K562 (cell line): ENCODE results near the gene DST. TPM values are rescaled to one million over a fixed set of nuclear protein-coding genes. Genes with fewer than 3 reads are reported as not detected.

Source experiments
- ATAC-seq: fragments of 200-7000 bp; cut with Tn5 transposase; 3 replicates; pipeline ENCODE4 v1.9.1; 2020; ENCODE audit warnings: moderate library complexity
- BruUV-seq: library from RNA; stranded (reverse); fragments of 400-500 nt; replicated peaks from 2 replicates; lab custom pipeline; 2021; lab: Mats Ljungman, UMichigan
- CTCF ChIA-PET: fragments of 300-600 bp; formaldehyde crosslinking; extraction: SDS; loops from one replicate; lab custom pipeline; 2021; ENCODE audit warnings: low intra/inter-chr PET ratio; lab: Yijun Ruan, JAX
- POLR2A ChIA-PET: fragments of 300-600, 350-650 bp; sonication (Branson Sonifier 250); formaldehyde crosslinking; extraction: SDS; loops from one replicate; lab custom pipeline; 2021; ENCODE audit warnings: antibody characterized with exemption, inconsistent platforms; lab: Yijun Ruan, JAX
- DNase-seq, 4 experiments: peaks; one replicate each; pipeline versions ENCODE4 v3.0.0 to v3.0.0-alpha.2; 2011 to 2018; ENCODE audit warnings: low spot score in 3 of 4, mixed read lengths in 3 of 4; ENCODE audit errors: extremely low read depth in 1 of 4
- FAIRE-seq: peaks from 2 replicates; lab custom pipeline; 2011; peaks lifted over from hg19 to GRCh38; lab: Jason Lieb, UNC
- H2AFZ ChIP-seq: 2 replicates; pipeline ENCODE4 v1.6.0; 2011; ENCODE audit warnings: low read depth, low read length, control low read depth, inconsistent platforms
- H3K27ac ChIP-seq: fragments of 200-600 bp; 3 replicates; pipeline ENCODE4 v1.8.0; 2011; ENCODE audit warnings: low read depth, mild to moderate bottlenecking, control low read depth, inconsistent platforms, low read length, moderate library complexity, mixed read lengths; ENCODE audit errors: extremely low read depth
- H3K27me3 ChIP-seq, 2 experiments: fragments of 300-600 bp in 1 of 2; 2 replicates in 1 of 2; 3 replicates in 1 of 2; pipeline versions ENCODE4 v1.6.0 to v1.8.0; 2011; ENCODE audit warnings: inconsistent platforms in 2 of 2, low read length in 2 of 2, mild to moderate bottlenecking in 1 of 2, mixed read lengths in 1 of 2, moderate library complexity in 1 of 2; ENCODE audit not compliant: control insufficient read depth in 2 of 2, insufficient read depth in 2 of 2
- H3K36me3 ChIP-seq: fragments of 300-600 bp; 3 replicates; pipeline ENCODE4 v1.8.0; 2011; ENCODE audit warnings: mild to moderate bottlenecking, low read length, inconsistent platforms; ENCODE audit not compliant: control insufficient read depth, insufficient read depth
- H3K4me1 ChIP-seq, 2 experiments: fragments of 200-600 bp in 1 of 2; replicated peaks in 1 of 2; 2 replicates in 1 of 2; 3 replicates in 1 of 2; pipeline versions ENCODE4 v1.5.1 to v1.8.0; 2011; ENCODE audit warnings: inconsistent platforms in 2 of 2, low read length in 2 of 2, mild to moderate bottlenecking in 1 of 2, mixed read lengths in 1 of 2, moderate library complexity in 1 of 2; ENCODE audit not compliant: control insufficient read depth in 2 of 2, insufficient read depth in 2 of 2
- H3K4me2 ChIP-seq: 2 replicates; pipeline ENCODE4 v1.6.1; 2011; ENCODE audit warnings: low read length, control low read depth, inconsistent platforms, mixed read lengths; ENCODE audit not compliant: insufficient read depth
- H3K4me3 ChIP-seq: fragments of 200-600 bp; sonication (generic), shearing (Covaris generic); 2 replicates; pipeline ENCODE4 v1.5.1; 2016; ENCODE audit warnings: control low read depth, inconsistent platforms
- H3K79me2 ChIP-seq: fragments of 200-600 bp; 3 replicates; pipeline ENCODE4 v1.8.0; 2011; ENCODE audit warnings: low read length, inconsistent platforms; ENCODE audit not compliant: control insufficient read depth, insufficient read depth
- H3K9ac ChIP-seq, 2 experiments: 2 replicates each; pipeline versions ENCODE4 v1.6.0 to v1.6.1; 2011; ENCODE audit warnings: low read depth in 2 of 2, low read length in 2 of 2, control low read depth in 1 of 2, inconsistent platforms in 1 of 2, mild to moderate bottlenecking in 1 of 2, mixed read lengths in 1 of 2; ENCODE audit not compliant: insufficient read depth in 1 of 2
- H3K9me1 ChIP-seq: one replicate; pipeline ENCODE4 v1.6.0; 2011; ENCODE audit warnings: inconsistent platforms, mild to moderate bottlenecking, low read length, moderate library complexity; ENCODE audit not compliant: control insufficient read depth, insufficient read depth
- H3K9me3 ChIP-seq: replicated peaks from 2 replicates; pipeline ENCODE4 v1.5.1; 2011; ENCODE audit warnings: low read depth, low read length, inconsistent platforms; ENCODE audit not compliant: control insufficient read depth, insufficient read depth
- H4K20me1 ChIP-seq: replicated peaks from 2 replicates; pipeline ENCODE4 v1.6.1; 2011; ENCODE audit warnings: low read length, inconsistent platforms, mixed read lengths; ENCODE audit not compliant: control insufficient read depth, insufficient read depth
- ZBTB40 ChIP-seq, 2 experiments: fragments of 450-650 bp in 1 of 2; sonication (generic) in 1 of 2; formaldehyde crosslinking in 1 of 2; IDR thresholded peaks; 2 replicates each; pipeline versions ENCODE4 v1.7.1 to v1.9.0; 2016 to 2022; ENCODE audit warnings: inconsistent platforms in 1 of 2, mild to moderate bottlenecking in 1 of 2, missing genetic modification reagents in 1 of 2
- WGBS: fragments of 100-300 bp; shearing (Covaris generic); methylation state at CpG from one replicate; pipeline ENCODE4 v1.1.6; 2016; ENCODE audit warnings: low coverage, mixed read lengths; ENCODE audit not compliant: insufficient coverage; ENCODE audit errors: missing lambda C conversion rate; 5-methylcytosine and 5-hydroxymethylcytosine counted together
- in situ Hi-C: fragments of 300-500 bp; cut with MboI; formaldehyde crosslinking; loops from 4 replicates; pipeline ENCODE4 v1.15.0; 2018; ENCODE audit warnings: inconsistent platforms, mixed read lengths
- intact Hi-C: fragments of 100-400 bp; cut with micrococcal nuclease; formaldehyde crosslinking; loops from 2 replicates; pipeline ENCODE4 v1.14.2; 2022
- polyA plus RNA-seq, 8 experiments: library from polyadenylated mRNA; depleted of rRNA in 4 of 8; stranded (reverse) in 5 of 8; unstranded in 3 of 8; fragments of >200 nt; fragmentation: Nextera tagmentation in 2 of 8; fragmentation: Illumina TruSeq in 1 of 8; extraction: Ambion mirVana in 2 of 8; extraction: Trizol in 1 of 8; gene quantifications; 2 replicates each; pipeline versions ENCODE4 v1.2.1 to v1.2.3, GENCODE V29; 2011 to 2014; ENCODE audit warnings: inconsistent platforms in 1 of 8, missing spikeins in 1 of 8
- total RNA-seq, 7 experiments: library from RNA; depleted of rRNA in 6 of 7; stranded (reverse); fragments of >200 nt in 6 of 7; fragmentation: Illumina TruSeq in 2 of 7; extraction: Trizol in 2 of 7; gene quantifications; 2 replicates each; pipeline versions ENCODE4 v1.2.1 to v1.2.3, GENCODE V29; 2011 to 2021; ENCODE audit warnings: low replicate concordance in 1 of 7

DST gene
- total and polyA plus RNA-seq, 9 of the 15 experiments (the other 6 are each of a cell fraction or from before 2014, with no cell fraction given): 5.2 to 21.9 (median 13.3) TPM

GRCh38 chr6:56480654-56481337, 161.9 kb downstream of the DST start:
- Histone ChIP-seq H3K9me1 (no peaks in the 10 kb centered on the region), H3K9ac (no peak overlapping the region), H3K36me3 (no peaks in the 10 kb centered on the region), H3K4me2 (no peak overlapping the region), H3K79me2 (no peaks in the 10 kb centered on the region), H3K4me3 (no peak overlapping the region), H2AFZ (no peak overlapping the region), H3K4me1 (no peaks in the 10 kb centered on the region), H3K27ac (no peak overlapping the region), H3K9me3 (no peaks in the 10 kb centered on the region), H4K20me1 (no peaks in the 10 kb centered on the region), H3K27me3 (no peaks in the 10 kb centered on the region)
- DNase-seq: no peak
- ChIA-PET POLR2A (no interaction called here), CTCF (no interaction called here)
- 44% methylated on average over 4 of the region's 4 CpGs for WGBS
- BruUV-seq: no TSS peak
- in situ Hi-C loops (no loop called here), intact Hi-C loops (no loop called here)
- FAIRE-seq: no peak
- TF ChIP-seq ZBTB40 (IDR thresholded peaks at IDR 0.05) (no peak), ZBTB40 (CRISPR knock-in tag; IDR thresholded peaks at IDR 0.05) (no peak)
- TF ChIP-seq, all 486 proteins: peak for 0
- no peak for ATAC-seq
